Stimulated activated CD4-positive, alpha-beta T cell treated with anti-CD3 and anti-CD28 coated beads, Interleukin-1b, Interleukin-23, amount 100 ng/mL, for 48 hours (primary cell): ENCODE measurements around the gene ASAP2.

ENCODE experiments used
- DNase-seq: peaks from one replicate; pipeline ENCODE4 v3.0.0-alpha.2; 2020

ASAP2 gene

DNA sequence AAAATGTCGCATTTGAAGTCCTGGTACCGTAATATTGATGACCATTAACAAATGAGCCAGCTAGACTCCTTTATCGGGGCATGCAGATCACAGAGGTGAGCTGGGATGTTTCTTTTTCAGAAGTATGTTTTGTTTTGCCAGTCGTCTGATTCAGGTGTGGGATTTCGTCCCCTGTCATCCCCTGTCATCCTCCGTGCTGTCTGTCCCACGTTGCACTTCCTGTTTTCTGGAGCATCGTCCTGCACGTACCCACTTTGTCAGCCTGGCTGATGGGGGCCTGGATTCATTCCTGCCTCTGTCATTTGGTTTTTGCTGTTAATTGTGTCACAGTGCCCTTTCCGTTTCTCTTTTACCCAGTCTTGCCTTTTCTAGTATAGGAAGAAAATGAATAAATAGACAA is 72.8 kb downstream of the ASAP2 start:
- DNase-seq = no peak

DNA sequence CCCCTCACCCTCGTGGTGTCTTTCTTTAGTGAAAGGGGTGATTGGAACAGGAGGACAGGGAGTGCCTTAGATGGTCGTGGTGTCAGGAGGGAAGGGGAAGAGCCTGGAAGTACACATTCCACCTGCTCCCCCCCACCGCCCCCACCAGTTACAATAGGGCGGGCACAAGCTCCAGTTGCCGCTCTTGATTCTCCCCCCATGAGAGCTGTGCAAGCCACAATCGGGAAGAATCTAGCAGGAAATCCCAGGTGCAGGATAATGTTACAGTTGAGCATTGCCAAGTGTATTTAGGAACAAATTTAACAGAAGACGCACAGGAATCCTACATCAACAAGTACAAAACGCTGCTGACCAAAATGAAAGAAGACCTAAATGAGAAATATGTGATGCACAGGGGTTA is 73.6 kb downstream of the ASAP2 start:
- DNase-seq = no peak

DNA sequence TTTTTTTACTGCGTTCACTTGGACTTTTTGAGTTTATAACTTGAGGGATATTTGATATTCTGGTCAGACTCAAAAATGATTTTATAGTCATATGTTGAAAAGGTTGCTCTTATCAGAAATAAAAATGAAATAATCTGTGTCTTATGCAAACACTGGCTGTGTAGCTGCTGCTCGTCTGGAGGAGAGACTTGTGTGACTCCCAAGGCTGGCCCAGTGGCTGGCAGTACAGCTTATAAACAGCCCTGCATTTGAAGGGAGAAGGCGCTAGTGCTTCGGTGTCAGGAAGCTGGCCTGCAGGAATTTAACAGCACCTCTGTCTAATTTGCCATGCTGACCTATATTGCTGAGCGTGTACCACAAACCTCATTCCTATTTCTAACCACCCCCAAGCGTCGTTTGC is 74.5 kb downstream of the ASAP2 start:
- no peak for DNase-seq

DNA sequence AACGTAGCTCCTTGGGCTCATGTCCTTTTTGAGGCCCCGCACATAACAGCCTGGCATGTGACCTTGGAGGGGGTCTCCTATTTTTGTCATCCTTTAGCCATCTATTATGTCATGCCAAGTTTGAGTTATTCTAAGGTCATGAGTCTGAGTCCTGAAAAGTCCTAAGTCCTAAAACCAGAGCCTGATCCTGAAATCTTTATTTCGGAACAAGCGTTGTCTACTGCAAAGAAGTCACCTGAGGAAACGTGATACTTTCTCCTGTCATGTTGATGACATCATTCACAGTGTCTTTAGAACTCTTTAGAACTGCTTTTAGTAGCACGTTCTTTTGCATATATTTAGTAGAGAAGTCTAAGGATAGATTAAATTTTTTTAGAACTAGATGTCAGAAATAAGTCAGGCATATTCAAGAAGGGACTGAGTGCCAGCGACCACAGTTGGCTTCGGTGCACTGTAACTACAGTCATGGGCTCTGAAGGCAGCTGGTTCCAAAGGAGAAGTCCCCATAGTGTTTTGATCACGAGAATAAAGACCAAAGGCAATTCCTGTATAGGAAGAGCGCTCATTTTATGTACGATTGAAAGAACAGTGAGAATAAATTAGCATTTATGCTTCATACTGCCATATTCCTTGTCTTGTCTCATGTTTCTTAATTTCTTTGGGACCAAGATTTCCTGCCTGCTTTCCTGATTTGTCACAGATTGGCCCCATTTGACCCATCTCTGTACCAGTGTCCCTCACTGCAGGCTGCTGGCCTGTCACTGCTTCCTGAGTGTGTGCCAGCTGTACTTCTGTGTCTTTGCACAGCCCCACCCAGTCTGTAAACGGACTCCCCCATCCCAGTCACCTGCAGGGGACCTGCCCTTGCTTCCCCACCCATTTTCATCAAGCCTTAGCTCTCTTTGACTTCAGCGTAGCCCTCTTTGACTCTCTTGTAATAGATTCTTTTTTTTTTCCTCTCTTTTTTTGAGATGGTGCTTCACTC is 75.8 kb downstream of the ASAP2 start:
- DNase-seq = no peak

DNA sequence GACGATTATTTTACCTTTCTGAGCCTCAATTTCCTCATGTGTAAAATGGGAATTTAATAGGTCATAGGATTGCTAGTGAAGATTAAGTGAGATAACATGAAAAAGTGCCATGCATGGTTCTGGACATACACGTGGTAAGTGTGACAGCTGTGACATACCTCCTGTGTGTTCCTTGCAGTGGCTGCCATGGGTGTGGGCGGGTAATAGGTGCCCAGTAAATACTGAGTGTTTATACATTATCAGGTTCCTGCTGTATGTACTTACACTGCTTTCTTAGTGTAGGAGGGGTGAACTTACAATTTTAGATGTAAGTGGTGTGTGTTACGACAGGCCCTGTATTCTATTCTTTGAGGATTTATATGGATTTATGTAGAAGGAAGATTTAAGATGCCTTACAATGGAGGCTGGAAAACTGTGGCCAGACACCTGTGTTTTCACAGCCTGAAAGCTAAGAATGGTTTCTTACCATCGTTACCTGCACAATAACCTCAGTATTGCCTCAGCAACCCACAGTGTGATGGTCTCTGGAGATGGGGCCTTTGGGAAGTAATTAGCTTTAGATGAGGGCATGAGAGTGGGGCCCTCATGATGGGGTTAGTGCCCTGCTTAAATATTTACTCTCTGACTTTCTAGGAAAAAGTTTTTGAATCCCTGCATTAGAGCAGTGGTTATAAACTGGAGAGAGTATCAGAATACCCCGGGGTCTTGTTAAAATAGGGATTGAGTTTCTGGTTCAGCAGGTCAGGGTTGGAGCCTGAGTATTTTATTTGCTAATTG is 78.1 kb downstream of the ASAP2 start:
- DNase-seq = no peak

DNA sequence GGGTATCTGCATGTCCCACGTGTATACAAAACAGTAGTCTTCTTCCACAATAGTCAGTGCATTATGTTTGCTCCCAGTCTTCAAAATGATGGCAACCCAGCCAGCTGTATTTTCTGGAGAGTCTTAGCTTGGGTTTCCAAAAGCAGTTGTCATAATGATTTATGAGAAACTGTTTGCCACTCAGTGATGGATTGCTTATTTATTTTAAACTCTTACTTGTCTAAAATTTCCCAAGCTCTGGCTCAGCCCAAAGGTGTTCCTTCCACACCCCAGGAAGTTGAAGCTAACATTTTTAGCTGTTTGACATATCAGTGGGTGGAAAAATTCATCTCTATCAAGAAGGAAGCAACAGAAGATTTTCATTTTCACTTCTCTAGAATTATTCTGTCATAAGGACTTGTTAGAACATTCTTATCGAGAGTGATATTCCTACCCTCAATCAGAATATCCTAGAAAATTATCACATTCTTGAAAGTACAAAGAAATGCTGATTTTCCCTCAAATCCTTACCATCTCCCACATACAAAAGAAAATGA is 78.8 kb downstream of the ASAP2 start:
- no peak for DNase-seq

DNA sequence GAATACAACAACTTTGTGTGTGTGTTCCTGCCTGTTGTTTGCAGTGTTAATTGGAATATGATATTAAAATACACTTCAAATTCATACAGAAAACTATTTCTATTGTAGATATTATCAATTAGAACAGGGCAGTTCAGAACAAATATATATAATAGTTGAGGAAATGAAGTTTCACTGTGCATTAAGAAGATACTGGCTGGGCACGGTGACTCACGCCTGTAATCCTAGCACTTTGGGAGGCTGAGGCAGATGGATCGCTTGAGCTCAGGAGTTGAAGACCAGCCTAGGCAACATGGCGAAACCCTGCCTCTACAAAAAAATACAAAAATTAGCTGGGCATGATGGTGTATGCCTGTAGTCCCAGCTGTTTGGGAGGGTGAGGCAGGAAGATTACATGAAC is 79.3 kb downstream of the ASAP2 start:
- no peak for DNase-seq

DNA sequence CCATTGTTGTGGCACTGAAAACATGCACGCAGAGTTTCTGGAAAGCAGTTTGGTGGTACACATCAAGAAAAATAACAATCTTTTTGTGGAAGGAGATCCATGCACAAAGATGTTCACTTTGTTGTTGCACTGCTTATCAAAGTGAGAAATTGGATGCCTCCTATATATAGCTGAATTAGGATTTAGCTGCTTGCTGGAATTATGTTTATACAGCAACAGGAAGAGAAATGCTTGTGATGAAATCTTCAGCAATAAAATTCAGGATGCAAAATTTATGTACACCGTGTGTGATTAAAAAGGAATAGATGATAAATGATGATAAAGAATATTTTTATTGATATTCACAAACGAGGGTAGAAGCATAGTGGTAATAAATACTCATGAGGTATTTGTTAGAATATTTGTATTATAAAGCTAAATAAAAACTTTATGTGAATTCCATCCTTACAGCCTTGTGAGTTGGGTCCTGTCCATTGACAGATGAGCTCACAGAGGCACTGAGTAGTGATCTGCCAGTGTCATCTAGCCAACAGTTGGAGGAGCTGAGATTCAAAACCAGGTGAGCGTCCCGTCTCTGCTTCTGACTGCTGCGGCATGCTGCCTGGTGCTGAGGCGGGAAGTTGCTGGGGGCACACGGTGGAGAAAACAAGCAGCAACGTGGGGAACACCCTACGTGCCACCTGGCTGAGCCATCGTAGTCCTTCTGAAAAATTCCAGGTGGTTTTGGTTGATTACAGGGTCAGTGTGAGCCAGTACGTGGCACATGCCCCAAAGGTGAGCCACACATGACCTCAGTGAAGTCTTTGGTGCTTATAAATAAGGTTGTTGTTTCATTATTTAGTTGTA is 80.2 kb downstream of the ASAP2 start:
- no peak for DNase-seq

DNA sequence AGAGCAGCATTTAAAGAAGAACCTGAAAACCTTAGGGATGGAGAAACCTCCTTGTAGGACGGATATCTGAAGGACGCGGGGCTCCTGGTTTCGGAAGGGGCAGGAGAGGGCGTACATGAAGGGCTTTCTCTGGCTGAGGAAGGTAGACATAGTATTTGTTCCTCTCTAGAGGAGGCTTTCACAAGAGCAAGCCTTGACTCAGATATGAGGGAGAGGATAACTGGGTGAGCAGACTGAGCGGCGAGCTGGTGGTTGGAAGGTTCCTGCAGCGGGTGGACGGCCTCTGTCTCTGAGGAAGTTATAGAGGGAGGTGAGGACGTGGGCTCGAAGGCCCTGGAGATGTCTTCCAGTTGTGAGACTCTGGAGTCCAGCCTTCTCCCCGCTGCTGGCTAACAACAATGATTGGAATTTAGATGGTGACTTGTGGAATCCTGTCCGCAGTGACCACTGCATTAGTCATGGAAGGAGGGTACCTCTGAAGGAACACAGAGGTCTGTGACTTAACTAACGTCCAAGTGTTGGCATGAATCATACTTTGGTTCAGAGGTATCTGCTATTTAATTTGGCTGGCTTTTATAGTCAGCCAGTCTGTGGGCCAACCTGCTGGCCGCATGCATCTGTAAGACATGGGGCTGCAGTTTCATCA is 80.9 kb downstream of the ASAP2 start:
- no peak for DNase-seq

DNA sequence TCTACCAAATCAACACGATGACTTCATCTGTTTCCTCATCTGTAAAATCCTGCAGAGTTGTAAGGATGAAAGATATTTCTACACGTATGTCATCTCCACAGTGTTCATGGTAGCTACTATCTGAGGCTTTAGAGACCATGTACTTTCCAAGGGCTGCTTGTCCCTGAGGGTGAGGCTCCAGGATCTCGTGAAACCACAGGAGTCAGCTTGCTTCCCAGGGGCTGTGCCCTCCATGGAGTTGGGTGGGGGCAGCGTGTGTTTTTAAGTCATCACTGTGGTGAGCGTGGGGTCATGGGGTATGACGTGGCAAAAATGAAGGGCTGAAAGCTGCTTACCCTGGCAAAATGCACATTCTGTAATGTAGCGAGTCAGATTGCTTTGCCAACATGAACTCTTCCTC is 81.6 kb downstream of the ASAP2 start:
- no peak for DNase-seq

DNA sequence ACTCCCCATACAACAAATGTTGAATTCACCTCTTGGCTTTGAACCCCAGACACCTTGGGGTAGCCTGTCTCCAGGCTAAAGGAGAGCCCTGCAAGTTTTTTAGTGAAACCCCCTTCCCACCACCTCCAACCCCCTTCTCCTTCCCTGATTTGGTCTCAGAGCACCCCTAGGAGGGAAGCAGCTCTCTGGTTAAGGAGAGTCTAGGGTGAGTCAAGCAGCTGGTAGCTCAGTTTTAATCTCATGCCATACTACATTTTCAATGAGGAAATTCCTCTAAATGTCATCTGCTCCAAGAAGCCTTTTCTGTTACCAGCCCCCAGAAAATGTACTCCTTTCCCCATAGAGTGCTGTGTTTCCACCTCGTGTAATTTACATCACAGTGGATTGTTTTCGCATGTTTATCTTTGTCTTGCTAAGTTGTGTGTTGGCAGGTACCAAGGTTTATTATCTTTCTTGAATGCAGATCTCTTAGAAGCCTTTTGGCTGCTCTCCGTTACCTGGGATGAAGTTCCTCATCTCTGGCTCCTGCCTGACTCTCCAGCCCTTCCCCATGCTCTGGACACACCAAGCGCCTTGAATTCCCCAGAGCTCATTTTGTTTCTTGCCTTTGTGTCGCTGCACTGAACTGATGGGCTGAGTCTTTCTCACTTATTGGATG is 82.2 kb downstream of the ASAP2 start:
- no peak for DNase-seq

DNA sequence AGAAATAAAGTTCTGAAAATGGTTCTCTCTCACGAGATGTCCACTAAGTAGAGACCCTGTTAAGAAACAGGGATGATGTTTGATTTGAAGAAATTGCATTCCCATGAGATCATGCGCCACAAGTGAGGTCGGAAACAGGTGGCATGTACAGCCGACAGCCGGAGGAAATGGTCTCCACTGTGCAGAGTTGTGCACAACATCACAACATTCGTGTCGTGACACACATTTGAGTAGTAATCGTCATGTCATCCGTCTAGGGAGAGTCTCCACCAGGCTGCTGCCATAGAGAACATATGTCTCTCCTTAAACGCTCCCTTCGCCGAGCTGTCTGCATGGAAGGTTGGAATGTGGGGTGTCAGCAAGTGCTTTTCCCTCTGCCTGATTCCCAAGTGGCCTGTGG is 84.7 kb downstream of the ASAP2 start:
- no peak for DNase-seq

DNA sequence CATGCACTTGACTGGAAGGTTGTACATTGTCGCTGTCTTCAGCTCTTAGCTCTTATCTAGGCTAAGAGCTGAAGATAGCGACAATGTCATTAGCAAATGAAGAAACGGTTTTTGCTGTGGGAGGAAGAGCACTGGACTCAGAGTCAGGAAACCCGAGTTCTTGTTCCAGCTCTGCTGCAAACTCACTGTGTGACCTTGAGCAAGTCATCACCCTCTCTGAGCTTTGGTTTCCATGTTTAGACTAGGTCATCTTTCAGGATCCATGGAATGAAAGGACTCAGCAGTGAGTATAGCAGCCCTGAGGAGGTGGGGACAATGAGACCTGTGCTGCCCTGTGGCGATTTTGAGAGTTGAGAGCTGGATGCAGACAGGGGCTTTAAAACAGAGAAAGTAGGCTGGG is 85.3 kb downstream of the ASAP2 start:
- DNase-seq = no peak

DNA sequence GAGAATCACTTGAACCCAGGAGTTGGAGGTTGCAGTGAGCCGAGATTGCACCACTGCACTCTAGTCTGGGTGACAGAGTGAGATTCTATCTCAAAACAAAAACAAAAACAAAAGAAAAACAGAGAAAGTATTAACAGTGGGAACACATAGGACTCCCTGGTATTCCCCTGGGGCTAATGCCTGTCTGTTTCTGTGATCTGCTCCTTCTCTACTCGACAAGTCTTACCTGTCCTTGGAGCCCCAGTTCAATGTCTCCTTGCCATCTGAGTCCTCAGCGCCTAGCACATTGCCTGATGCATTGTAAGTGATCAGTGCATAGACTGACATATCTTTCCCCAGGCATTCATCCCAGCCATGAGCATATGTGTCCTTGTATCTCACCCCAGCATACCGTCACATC is 85.8 kb downstream of the ASAP2 start:
- DNase-seq = no peak

DNA sequence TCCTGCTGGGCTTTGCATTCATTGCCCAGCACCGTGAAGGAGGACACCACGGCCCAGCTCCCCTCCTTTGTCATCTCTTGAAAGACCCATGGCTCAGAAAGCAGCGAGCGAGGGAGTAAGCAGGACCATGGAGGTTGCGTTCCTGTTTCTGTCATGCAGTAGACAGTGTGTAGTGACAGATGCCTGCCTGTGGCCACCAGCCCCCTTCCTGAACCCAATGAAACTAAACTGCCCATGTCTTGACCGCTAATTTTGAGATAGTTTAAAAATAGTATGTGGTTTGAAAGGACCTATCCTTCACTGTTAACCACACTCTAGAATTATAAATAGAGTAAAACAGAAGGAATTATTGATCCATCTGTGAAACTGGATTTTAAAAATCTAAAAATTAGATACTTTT is 88.2 kb downstream of the ASAP2 start:
- no peak for DNase-seq

DNA sequence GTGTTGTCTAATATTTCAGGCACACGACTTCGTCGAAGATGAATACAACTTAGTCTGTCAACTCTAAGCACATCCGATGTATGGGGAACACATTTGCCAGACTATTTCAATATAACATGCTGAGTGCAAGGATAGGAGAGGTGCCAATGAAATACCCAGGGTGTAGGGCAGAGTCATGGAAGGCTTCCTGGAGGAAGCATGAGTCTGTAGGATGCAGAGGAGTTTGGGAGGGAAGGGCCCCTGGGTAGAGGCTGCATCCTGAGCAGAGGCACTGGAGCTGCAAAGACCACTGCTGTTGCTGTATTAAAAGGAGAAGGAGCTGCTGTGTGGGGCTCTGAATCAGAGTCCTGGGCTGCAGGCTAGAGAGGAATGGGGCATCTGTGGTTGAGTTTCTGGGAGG is 89.9 kb downstream of the ASAP2 start:
- no peak for DNase-seq

DNA sequence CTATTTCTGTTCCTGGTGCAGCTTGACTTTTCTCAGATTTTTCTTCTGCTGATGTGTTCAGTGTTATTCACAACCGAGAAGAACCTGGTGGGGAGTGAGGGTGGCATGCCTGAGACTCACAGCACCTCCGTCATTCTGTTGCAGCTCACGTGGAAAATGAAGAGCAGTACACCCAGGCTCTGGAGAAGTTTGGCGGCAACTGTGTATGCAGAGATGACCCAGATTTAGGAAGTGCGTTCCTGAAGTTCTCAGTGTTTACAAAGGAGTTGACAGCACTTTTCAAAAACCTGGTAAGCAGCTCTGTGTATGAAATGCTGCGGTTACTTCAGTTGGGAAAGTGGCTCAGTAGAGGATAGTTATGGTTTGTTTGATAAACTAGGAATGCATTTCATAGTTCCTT is 90.5 kb downstream of the ASAP2 start:
- no peak for DNase-seq

DNA sequence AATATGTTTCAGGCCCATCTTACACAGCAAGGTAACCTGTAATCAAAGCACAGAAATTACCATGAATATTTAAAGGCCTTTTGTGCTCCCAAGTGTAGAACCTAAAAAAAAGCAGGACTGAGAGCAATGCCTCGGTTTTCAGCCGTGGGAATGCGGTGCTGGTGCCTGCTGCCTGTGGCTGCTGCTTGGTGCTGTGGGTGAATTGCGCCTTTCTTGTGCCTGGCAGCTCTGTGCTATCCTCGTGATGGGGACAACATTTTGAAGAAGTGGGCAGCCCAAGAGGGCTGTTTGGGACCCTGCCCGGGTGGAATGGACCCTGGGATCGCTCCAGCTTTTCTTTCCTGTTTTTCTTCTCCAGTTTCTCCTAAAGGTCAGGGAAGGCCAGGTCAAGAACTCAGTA is 91.2 kb downstream of the ASAP2 start:
- DNase-seq = no peak

DNA sequence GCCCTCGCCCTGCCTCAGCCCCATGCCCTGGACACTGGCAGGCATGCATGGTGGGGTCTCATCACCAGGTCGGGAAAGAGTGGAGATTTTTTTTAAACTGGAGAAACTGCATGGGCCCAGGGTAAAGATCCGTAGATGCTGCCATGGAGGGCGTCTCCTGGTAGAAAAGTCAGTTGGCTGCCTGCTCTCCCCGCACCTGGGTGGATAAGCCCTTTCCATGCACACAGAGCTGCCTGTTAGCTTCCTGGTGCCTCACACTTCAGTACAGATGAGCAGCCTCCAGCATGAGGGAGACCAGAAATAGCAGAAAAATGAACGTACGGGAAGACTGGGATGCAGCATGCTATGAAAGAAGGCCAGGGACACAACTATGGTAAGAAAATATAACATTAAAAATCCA is 92.0 kb downstream of the ASAP2 start:
- no peak for DNase-seq

DNA sequence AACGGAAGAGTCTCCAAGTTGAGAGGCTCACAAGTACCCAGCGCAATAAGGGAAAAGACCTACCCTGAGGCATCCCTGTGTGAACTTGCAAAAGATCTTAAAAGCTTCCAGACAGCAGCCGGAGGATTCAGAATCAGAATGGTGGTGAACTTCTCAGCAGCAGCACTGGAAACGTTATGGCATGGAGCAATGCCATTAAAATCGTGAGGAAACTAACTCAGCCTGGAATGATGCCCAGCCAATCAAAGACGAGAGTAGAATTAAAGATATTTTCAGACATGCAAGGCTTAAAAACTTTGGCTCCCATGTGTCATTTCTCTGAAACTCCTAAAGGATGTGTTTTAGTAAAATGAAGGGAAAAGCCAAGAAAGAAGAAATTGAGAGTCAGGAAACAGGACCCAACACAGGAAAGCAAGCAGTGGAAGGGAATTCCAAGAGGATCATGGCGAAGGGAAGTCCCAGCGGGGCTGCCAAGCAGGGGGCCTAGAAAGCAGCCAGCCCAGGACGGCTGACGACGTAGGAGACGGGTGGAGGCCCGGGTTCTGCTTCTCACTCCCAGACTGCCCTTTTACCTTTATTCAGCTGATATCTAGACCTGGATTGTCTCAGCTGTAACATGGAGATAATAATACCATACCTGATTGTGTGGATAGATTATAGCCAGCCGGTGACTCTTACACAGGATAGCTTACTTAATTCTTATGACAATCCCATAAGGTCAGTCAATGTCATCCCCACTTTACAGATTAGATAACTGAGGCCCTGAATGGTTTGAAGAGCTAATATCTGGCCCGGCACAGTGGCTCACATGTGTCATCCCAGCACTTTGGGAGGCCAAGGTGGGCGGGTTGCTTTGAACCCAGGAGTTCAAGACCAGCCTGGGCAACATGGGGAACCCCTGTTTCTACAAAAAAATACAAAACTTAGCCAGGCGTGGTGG is 92.8 kb downstream of the ASAP2 start:
- DNase-seq = no peak

DNA sequence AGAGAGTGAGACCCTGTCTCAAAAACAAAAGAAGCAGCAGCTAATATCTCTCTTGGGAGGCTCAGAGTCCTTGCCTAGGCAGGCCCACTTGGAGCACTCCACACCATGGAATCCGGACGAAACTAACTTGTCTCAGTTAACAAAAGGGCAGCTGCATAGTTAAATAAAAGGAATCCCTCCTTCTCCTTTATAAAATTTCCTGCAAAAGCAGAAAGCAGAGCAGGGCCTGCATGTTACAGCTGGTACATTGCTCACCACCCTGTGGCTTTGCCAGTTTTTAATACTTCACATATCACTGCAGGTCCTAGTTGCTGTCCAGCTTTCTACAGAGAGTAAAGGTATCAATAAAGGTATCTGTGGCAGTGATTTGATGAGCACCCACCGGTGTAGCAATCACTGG is 93.6 kb downstream of the ASAP2 start:
- no peak for DNase-seq
